NB4 (cell line): ENCODE results near the gene TMCC3.

Experiments used
- DNase-seq: peaks from one replicate; pipeline ENCODE4 v3.0.0; 2010; ENCODE audit warnings: low read depth
- H3K4me3 ChIP-seq: one replicate; pipeline ENCODE4 v1.5.1; 2011; ENCODE audit warnings: mild to moderate bottlenecking, low read depth, low read length, moderate library complexity
- MYC ChIP-seq: IDR thresholded peaks from 2 replicates; pipeline ENCODE4 v1.6.1; 2011; ENCODE audit warnings: low read depth, low read length
- POLR2A ChIP-seq: IDR thresholded peaks from 2 replicates; pipeline ENCODE4 v1.6.1; 2011; ENCODE audit warnings: mild to moderate bottlenecking; ENCODE audit not compliant: insufficient read length; ENCODE audit errors: extremely low read depth
- TF ChIP-seq, protein P1 (sequence below): IDR thresholded peaks from one replicate; pipeline ENCODE4 v1.5.1; 2012; ENCODE audit warnings: low read depth, low read length
- TF ChIP-seq, protein P2 (sequence below): IDR thresholded peaks from 2 replicates; pipeline ENCODE4 v1.6.1; 2011; ENCODE audit warnings: low read depth, low read length

The TMCC3 gene

DNA sequence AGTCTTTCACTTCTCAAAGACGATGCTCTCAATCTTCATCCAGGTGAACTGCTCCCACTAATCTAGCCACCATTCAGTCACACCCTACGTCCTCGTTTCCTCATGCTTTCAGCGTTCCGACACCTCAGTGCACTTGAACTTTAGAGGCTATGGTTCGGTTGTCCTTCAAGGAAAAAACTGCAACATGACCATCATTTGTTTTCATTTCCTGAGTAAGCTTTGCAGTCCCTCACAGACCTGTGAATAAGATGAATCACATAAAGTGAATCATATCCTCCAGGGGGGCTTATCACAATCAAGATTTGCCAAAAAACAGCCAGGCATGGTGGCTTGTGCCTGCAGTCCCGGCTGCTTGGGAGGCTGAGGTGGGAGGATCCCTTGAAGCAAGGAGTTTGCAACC, 80.2 kb downstream of the TMCC3 start:
- TF ChIP-seq, protein P1, sequence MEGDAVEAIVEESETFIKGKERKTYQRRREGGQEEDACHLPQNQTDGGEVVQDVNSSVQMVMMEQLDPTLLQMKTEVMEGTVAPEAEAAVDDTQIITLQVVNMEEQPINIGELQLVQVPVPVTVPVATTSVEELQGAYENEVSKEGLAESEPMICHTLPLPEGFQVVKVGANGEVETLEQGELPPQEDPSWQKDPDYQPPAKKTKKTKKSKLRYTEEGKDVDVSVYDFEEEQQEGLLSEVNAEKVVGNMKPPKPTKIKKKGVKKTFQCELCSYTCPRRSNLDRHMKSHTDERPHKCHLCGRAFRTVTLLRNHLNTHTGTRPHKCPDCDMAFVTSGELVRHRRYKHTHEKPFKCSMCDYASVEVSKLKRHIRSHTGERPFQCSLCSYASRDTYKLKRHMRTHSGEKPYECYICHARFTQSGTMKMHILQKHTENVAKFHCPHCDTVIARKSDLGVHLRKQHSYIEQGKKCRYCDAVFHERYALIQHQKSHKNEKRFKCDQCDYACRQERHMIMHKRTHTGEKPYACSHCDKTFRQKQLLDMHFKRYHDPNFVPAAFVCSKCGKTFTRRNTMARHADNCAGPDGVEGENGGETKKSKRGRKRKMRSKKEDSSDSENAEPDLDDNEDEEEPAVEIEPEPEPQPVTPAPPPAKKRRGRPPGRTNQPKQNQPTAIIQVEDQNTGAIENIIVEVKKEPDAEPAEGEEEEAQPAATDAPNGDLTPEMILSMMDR, result no peak
- TF ChIP-seq POLR2A (no peak), MYC (no peak)
- TF ChIP-seq, protein P2, sequence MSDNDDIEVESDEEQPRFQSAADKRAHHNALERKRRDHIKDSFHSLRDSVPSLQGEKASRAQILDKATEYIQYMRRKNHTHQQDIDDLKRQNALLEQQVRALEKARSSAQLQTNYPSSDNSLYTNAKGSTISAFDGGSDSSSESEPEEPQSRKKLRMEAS, result no peak
- H3K4me3 ChIP-seq, result no peak overlapping the region
- DNase-seq, result no peak

DNA sequence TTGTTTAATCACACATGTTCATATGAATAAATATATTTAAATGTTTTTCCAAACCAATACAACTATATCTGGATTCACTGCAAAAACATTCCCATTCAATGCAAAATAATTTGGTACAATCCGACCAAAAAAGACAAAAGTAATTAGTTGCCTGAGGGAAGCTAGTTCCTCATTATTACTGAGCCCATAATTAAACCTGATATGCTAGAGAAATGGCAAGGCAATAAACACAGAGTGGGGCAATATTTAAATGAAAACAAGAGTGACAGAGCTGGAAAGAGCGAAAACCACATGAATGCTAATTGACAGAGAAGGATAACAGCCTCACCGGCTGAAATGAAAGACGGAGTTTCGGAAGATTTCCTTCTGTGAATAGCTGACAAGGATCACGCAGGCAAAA, 82.6 kb downstream of the TMCC3 start:
- no peak for DNase-seq
- no peak for TF ChIP-seq MYC
- TF ChIP-seq, protein P2, result no peak
- no peak for TF ChIP-seq POLR2A
- TF ChIP-seq, protein P1, result no peak
- no peak overlapping the region for H3K4me3 ChIP-seq

DNA sequence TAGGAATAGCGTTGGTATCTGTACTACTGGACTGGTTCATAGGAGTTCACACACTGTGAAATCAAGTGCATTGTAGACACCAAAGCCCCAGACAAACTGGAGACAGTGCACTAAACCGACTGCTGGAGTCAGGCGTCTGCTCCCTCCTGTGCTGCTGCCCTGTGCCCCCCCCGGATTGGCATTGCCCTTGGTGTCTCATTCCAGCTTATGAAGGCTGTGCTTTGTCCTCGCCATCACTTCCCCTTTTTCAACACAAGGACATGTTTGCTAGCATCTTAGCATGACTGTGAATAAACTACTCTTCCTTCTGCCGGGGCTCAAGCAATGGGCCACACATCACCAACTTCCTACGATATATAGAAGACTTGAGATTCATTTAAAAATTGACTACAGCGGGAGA, 84.0 kb downstream of the TMCC3 start:
- TF ChIP-seq, protein P2, result no peak
- no peak for TF ChIP-seq MYC
- TF ChIP-seq POLR2A, result no peak
- TF ChIP-seq, protein P1, result no peak
- DNase-seq, result peak; percentile 72

DNA sequence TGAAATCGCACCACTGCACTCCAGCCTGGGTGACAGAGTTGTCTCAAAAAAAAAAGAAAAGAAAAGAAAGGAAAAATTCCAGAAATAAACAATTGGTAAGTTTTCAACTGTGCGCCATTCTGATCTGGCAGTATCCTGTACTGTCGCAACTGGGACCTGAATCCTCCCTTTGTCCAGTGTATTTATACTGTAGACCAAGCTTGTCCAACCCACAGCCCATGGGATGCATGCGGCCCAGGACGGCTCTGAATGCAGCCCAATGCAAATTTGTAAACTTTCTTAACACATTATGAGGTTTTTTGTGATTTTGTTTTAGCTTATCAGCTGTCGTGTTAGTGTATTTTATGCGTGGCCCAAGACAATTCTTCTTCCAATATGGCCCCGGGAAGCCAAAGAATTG, 84.7 kb downstream of the TMCC3 start:
- H3K4me3 ChIP-seq, result no peak overlapping the region
- TF ChIP-seq POLR2A (no peak), MYC (no peak)
- TF ChIP-seq, protein P2, result no peak
- TF ChIP-seq, protein P1, result no peak
- no peak for DNase-seq

More for the DNA sequence above, 84.0 kb downstream of the TMCC3 start:
- H3K4me3 ChIP-seq, result no peak overlapping the region

DNA sequence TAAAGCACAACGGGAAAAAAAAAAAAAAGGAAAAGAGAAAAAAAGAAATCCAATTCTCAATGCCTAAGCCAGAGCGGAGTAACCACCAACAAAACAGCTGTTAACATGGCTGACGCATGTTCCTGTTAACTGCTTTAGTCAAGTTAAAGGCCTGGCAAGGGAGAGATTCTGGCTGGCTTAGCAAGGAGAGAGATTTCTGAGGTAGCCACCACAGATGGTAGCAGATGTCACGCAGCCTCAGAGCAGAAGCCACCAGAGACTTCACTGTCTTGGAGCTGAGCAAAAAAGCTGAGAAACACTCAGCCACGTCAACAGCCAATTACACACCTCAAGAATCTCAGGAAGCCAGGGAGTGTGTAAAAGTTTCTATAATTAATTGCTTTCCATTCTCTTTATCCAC, 87.1 kb downstream of the TMCC3 start:
- no peak for DNase-seq

DNA sequence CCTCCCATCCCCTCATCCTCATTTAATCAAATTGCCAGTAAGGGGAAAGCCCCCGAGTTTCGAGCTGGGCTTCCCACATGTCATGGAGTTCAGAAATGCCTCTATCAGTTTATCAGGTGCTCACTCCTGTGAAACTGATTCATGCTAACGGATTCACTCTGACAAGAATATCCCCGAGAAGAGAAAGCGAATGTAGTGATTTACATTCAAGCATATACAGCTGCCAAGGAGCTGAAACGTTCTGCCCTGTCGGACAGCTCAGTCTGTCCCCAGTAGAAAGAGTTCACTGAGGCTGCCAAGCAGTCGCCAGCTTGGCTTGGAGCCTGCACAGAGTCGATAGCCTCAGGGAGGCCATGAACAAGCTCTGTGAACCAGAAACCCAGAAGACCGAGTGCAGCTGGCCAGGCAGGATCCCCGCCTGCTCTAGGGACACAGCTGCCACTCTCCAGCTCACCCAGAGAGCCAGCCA, 88.4 kb downstream of the TMCC3 start:
- no peak for TF ChIP-seq POLR2A
- TF ChIP-seq, protein P2, result no peak
- TF ChIP-seq, protein P1, result no peak
- TF ChIP-seq MYC, result no peak
- no peak overlapping the region for H3K4me3 ChIP-seq
- DNase-seq, result no peak

More for the DNA sequence above, 87.1 kb downstream of the TMCC3 start:
- no peak overlapping the region for H3K4me3 ChIP-seq
- no peak for TF ChIP-seq MYC
